ENCODE data around the gene ZNF37A.
"Not testable (repeated sequence)": the region's sequence is repeated elsewhere in the genome, so short reads cannot be mapped to it uniquely, and the experiment has no call there.

ZNF37A gene

DNA sequence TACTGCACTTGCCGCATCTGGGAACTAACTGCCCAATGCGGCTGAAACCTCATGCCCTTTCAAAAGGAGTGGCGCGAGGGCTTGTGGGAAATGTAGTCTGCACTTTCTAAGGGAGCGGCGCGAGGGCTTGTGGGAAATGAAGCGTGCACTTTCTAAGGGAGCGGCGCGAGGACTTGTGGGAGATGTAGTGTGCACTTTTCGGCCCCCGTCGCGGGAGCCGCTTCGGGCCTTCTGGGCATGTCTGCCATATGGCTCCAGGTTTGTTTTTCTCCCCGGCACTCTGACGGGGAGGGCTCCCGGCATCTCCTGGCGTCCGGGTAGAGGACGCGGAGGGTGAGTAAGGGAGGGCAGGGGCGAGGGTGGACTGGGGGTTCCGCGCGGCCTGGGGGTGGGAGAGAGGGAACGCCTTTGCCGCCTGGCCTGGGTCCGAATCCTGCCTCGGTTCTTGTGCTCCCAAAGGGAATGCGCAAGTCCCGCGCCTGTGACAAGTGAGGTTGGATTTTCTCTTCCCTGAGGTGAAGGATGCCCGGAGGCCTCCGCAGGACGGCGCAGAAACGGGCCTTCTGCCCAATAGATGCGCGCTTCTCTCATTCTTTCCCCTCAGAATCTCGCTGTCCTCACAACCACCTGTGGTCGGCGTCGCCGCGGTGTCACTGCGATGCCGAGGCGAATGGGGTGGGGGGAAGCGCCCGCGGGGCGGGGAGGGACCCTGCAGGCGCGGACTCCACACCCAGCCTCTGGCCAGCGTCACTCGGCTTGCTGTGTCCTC, at the start of gene ZNF37A:
TSS of gene ZNF37A (plus strand) at position 180 of the 769 bp plus-strand sequence. CDS start 2,281 bp downstream, outside the sequence.
- no peaks in the 10 kb centered on the region for H3K27me3 ChIP-seq (ENCODE audit: control insufficient read depth, insufficient read depth, low read length)
- peak within 1 kb of the TSS; percentile 95 for H3K4me3 ChIP-seq (ENCODE audit: low read depth, low read length)
- TF ChIP-seq, protein P1, sequence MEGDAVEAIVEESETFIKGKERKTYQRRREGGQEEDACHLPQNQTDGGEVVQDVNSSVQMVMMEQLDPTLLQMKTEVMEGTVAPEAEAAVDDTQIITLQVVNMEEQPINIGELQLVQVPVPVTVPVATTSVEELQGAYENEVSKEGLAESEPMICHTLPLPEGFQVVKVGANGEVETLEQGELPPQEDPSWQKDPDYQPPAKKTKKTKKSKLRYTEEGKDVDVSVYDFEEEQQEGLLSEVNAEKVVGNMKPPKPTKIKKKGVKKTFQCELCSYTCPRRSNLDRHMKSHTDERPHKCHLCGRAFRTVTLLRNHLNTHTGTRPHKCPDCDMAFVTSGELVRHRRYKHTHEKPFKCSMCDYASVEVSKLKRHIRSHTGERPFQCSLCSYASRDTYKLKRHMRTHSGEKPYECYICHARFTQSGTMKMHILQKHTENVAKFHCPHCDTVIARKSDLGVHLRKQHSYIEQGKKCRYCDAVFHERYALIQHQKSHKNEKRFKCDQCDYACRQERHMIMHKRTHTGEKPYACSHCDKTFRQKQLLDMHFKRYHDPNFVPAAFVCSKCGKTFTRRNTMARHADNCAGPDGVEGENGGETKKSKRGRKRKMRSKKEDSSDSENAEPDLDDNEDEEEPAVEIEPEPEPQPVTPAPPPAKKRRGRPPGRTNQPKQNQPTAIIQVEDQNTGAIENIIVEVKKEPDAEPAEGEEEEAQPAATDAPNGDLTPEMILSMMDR (IDR thresholded peaks at IDR 0.05), result no peak
- peak within 1 kb of the TSS; percentile 95 for H3K4me2 ChIP-seq (ENCODE audit: low read length)
- peak within 1 kb of the TSS; percentile 64 for H3K9ac ChIP-seq
- H2AFZ ChIP-seq, result peak within 1 kb of the TSS; percentile 100
- H3K27ac ChIP-seq, result peak within 1 kb of the TSS; percentile 77
- no peaks in the 10 kb centered on the region for H3K9me3 ChIP-seq (ENCODE audit: control insufficient read depth, low read length)
- H3K79me2 ChIP-seq, result peaks cover 12% of the 10 kb centered on the region
- H3K36me3 ChIP-seq (ENCODE audit: control insufficient read depth, insufficient read depth, low read length), result no peaks in the 10 kb centered on the region
- peaks cover 5% of the 10 kb centered on the region for H3K4me1 ChIP-seq

DNA sequence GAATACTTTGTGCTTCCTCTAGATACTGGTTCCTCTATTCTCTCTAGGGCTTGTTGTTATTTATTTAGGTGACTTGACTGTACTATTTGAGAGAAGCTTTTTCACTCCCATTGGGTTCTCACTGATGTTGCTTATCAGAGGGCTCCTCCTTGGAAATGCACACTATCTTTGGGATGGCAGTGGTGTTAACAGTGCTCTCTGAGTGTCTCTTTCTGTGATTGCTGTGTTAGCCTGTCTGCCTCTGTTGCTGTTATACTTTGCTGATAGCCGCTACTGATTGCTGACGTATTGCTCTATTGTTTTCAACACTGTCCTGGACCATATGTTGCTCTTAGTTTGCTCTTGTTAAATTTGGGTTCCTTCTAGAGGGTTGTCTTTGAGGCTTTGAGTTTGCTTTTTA, 49.0 kb upstream of the ZNF37A start:
- Histone ChIP-seq H3K36me3 (ENCODE audit: control insufficient read depth, insufficient read depth, low read length) (no peaks in the 10 kb centered on the region), H3K4me2 (ENCODE audit: low read length) (no peak overlapping the region), H3K27ac (no peak overlapping the region), H3K4me1 (no peaks in the 10 kb centered on the region), H2AFZ (no peak overlapping the region), H3K27me3 (ENCODE audit: control insufficient read depth, insufficient read depth, low read length) (no peaks in the 10 kb centered on the region), H3K9ac (no peak overlapping the region), H3K9me3 (ENCODE audit: control insufficient read depth, low read length) (no peaks in the 10 kb centered on the region), H3K79me2 (peaks cover 13% of the 10 kb centered on the region), H3K4me3 (ENCODE audit: low read depth, low read length) (no peak overlapping the region)
- TF ChIP-seq, protein P1 (IDR thresholded peaks at IDR 0.05), result no peak

DNA sequence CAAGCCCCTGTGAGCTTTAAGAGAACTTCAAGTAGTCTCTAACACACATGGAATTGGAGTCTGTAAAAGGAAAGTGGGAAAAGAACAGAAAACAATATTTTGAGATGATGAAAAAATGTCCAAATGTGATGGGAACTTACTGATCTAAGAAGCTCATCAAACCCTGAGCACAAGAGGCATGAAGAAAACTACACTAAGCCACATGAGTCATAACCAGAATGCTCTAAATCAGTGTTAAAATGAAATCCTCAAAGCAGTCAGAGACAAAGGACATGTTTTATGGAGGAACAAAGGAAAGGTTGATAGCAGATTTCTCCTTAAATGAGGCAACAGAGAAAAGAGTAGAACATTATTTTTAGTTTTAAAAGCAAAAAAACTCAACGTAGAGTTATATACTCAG, 46.5 kb upstream of the ZNF37A start:
- TF ChIP-seq, protein P1 (IDR thresholded peaks at IDR 0.05), result no peak

DNA sequence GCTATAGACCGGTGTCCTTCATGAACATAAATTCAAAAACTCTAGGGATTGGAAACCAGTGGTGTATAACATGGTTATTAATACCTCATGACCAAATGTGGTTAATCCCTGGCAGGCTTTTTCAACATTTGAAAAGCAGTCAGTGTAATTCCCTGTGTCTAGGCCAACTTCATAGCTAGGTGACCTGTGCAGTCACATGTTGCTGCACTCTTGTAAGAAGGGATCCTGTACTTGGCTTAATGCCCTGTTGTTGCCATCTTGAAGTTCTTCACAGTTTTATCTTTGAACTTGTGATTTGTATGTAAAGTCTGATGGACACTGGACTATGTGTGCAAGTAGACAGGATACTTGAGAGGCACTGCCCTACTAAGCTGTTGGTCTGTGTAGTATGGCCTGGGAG, 43.9 kb upstream of the ZNF37A start:
- Histone ChIP-seq H3K79me2 (peaks cover 2% of the 10 kb centered on the region), H3K4me1 (no peaks in the 10 kb centered on the region), H3K4me2 (ENCODE audit: low read length) (no peak overlapping the region), H3K9ac (no peak overlapping the region), H2AFZ (no peak overlapping the region), H3K9me3 (ENCODE audit: control insufficient read depth, low read length) (peaks cover 3% of the 10 kb centered on the region), H3K27ac (no peak overlapping the region), H3K27me3 (ENCODE audit: control insufficient read depth, insufficient read depth, low read length) (no peaks in the 10 kb centered on the region), H3K36me3 (ENCODE audit: control insufficient read depth, insufficient read depth, low read length) (peaks cover 3% of the 10 kb centered on the region), H3K4me3 (ENCODE audit: low read depth, low read length) (no peak overlapping the region)
- TF ChIP-seq, protein P1 (IDR thresholded peaks at IDR 0.05), result no peak

More for the DNA sequence above, 46.5 kb upstream of the ZNF37A start:
- H2AFZ ChIP-seq, result no peak overlapping the region
- no peak overlapping the region for H3K4me3 ChIP-seq (ENCODE audit: low read depth, low read length)
- no peaks in the 10 kb centered on the region for H3K27me3 ChIP-seq (ENCODE audit: control insufficient read depth, insufficient read depth, low read length)
- H3K79me2 ChIP-seq, result peaks cover 5% of the 10 kb centered on the region
- no peaks in the 10 kb centered on the region for H3K9me3 ChIP-seq (ENCODE audit: control insufficient read depth, low read length)
- H3K4me2 ChIP-seq (ENCODE audit: low read length), result no peak overlapping the region
- no peaks in the 10 kb centered on the region for H3K36me3 ChIP-seq (ENCODE audit: control insufficient read depth, insufficient read depth, low read length)
- H3K9ac ChIP-seq, result no peak overlapping the region
- no peak overlapping the region for H3K27ac ChIP-seq
- H3K4me1 ChIP-seq, result no peaks in the 10 kb centered on the region

DNA sequence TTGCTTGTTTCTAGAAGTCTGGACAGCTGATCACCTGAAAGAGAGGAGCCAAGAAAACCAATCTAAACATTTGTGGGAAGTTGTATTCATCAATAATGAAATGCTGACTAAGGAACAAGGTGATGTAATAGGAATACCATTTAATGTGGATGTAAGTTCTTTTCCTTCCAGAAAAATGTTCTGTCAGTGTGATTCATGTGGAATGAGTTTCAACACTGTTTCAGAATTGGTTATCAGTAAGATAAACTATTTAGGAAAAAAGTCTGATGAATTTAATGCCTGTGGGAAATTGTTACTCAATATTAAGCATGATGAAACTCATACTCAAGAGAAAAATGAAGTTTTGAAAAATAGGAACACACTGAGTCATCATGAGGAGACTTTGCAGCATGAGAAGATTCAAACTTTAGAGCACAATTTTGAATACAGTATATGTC, 39.8 kb upstream of the ZNF37A start:
- Histone ChIP-seq H3K4me3 (ENCODE audit: low read depth, low read length) (no peak overlapping the region), H2AFZ (no peak overlapping the region), H3K36me3 (ENCODE audit: control insufficient read depth, insufficient read depth, low read length) (peaks cover 11% of the 10 kb centered on the region), H3K27ac (no peak overlapping the region), H3K4me1 (no peaks in the 10 kb centered on the region), H3K27me3 (ENCODE audit: control insufficient read depth, insufficient read depth, low read length) (no peaks in the 10 kb centered on the region), H3K79me2 (no peaks in the 10 kb centered on the region), H3K4me2 (ENCODE audit: low read length) (no peak overlapping the region), H3K9ac (no peak overlapping the region), H3K9me3 (ENCODE audit: control insufficient read depth, low read length) (peaks cover 7% of the 10 kb centered on the region)
- TF ChIP-seq, protein P1 (IDR thresholded peaks at IDR 0.05), result no peak

DNA sequence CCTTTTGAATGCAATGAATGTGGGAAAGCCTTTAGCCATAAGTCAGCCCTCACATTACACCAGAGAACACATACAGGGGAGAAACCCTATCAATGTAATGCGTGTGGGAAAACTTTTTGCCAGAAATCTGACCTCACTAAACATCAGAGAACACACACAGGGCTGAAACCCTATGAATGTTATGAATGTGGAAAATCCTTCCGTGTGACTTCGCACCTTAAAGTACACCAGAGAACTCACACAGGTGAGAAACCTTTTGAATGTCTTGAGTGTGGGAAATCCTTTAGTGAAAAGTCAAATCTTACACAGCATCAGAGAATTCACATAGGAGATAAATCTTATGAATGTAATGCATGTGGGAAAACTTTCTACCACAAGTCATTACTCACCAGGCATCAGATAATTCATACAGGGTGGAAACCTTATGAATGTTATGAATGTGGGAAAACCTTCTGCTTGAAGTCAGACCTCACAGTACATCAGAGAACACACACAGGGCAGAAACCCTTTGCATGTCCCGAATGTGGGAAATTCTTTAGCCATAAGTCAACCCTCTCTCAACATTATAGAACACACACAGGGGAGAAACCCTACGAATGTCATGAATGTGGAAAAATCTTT, 38.8 kb upstream of the ZNF37A start:
- peaks cover 11% of the 10 kb centered on the region for H3K36me3 ChIP-seq (ENCODE audit: control insufficient read depth, insufficient read depth, low read length)
- H3K9me3 ChIP-seq (ENCODE audit: control insufficient read depth, low read length); H3K4me2 ChIP-seq (ENCODE audit: low read length); H3K9ac ChIP-seq; H2AFZ ChIP-seq; H3K27ac ChIP-seq; H3K4me1 ChIP-seq; H3K79me2 ChIP-seq; H3K27me3 ChIP-seq (ENCODE audit: control insufficient read depth, insufficient read depth, low read length); H3K4me3 ChIP-seq (ENCODE audit: low read depth, low read length): not testable (repeated sequence)
